MM.1S (cell line): ENCODE measurements around the gene FILIP1.

Source experiments
- EZH2 ChIP-seq: fragments of 300-600 bp; sonication (generic); optimal IDR thresholded peaks from 2 replicates; pipeline ENCODE3; 2017; ENCODE audit warnings: low read depth, mild to moderate bottlenecking, antibody characterized with exemption, low read length, mixed read lengths
- TF ChIP-seq, protein P1 (sequence below): fragments of 300-600 bp; sonication (generic); IDR thresholded peaks from 2 replicates; pipeline ENCODE4 v1.5.1; 2016; ENCODE audit warnings: antibody characterized with exemption, low read length, mixed read lengths

DNA sequence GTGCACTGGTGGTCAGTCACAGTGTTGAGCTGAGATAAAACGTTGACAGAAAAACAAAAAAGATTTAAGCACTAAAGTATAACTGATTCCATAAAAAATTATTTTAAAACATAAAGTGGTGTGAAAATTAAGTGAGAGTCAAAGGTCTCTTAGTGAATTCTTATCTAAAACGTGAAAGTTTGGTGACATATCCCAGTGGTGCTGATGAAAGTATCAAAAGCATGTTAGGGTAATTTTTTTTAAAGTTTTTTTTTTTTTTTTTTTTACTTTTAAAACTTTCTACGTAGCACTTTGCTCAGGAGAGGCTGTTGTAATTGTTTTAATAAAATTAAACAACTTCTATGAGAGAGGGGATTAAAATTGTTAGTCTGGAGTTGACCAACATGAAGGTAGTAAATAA is 143.4 kb downstream of the FILIP1 start:
- TF ChIP-seq, protein P1, sequence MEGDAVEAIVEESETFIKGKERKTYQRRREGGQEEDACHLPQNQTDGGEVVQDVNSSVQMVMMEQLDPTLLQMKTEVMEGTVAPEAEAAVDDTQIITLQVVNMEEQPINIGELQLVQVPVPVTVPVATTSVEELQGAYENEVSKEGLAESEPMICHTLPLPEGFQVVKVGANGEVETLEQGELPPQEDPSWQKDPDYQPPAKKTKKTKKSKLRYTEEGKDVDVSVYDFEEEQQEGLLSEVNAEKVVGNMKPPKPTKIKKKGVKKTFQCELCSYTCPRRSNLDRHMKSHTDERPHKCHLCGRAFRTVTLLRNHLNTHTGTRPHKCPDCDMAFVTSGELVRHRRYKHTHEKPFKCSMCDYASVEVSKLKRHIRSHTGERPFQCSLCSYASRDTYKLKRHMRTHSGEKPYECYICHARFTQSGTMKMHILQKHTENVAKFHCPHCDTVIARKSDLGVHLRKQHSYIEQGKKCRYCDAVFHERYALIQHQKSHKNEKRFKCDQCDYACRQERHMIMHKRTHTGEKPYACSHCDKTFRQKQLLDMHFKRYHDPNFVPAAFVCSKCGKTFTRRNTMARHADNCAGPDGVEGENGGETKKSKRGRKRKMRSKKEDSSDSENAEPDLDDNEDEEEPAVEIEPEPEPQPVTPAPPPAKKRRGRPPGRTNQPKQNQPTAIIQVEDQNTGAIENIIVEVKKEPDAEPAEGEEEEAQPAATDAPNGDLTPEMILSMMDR, result no peak
- no peak for TF ChIP-seq EZH2
